GM12864 (cell line): ENCODE data around the gene NRL.

Experiments
- DNase-seq: peaks from one replicate; pipeline ENCODE4 v3.0.0-alpha.2; 2011; ENCODE audit warnings: low read depth
- H3K4me3 ChIP-seq: 2 replicates; pipeline ENCODE4 v1.5.1; 2011; ENCODE audit warnings: mild to moderate bottlenecking, low read depth, low read length, control low read depth
- CTCF ChIP-seq: IDR thresholded peaks from 2 replicates; pipeline ENCODE4 v1.5.1; 2011; ENCODE audit warnings: low read depth, mild to moderate bottlenecking, moderate library complexity, low read length, control low read depth, inconsistent platforms; ENCODE audit errors: missing control alignments

Gene NRL

GRCh38 chr14:24131549-24131966, 16.8 kb upstream of the NRL start:
- no peak overlapping the region for H3K4me3 ChIP-seq
- no peak for TF ChIP-seq CTCF
- DNase-seq, result no peak

GRCh38 chr14:24130717-24131548, 16.2 kb upstream of the NRL start:
- DNase-seq, result no peak

GRCh38 chr14:24130380-24130716, 15.6 kb upstream of the NRL start, which contains the start of gene FITM1:
Gene FITM1, plus strand, starts transcription at chr14:24130659. Its CDS starts 905 bp downstream, at chr14:24131564.
- no peak within 1 kb of the TSS for H3K4me3 ChIP-seq
- no peak for DNase-seq
- TF ChIP-seq CTCF, result no peak

More at GRCh38 chr14:24130717-24131548, 16.2 kb upstream of the NRL start:
- H3K4me3 ChIP-seq, result no peak overlapping the region
- no peak for TF ChIP-seq CTCF

GRCh38 chr14:24129410-24129998, 14.8 kb upstream of the NRL start:
- DNase-seq, result no peak
- no peak overlapping the region for H3K4me3 ChIP-seq
- TF ChIP-seq CTCF, result no peak

GRCh38 chr14:24127673-24128072, 12.9 kb upstream of the NRL start:
- no peak for DNase-seq
- no peak for TF ChIP-seq CTCF
- no peak overlapping the region for H3K4me3 ChIP-seq

- TF ChIP-seq CTCF, result no peak
- H3K4me3 ChIP-seq, result no peak overlapping the region
- DNase-seq, result no peak
These were observed 12.2 kb upstream of the NRL start for GRCh38 chr14:24126939-24127338.
